ENCODE data around the gene CRYBB3.

CRYBB3 gene

GRCh38 chr22:25165785-25166184, 33.9 kb upstream of the CRYBB3 start:
- Histone ChIP-seq H3K36me3 (ENCODE audit: control insufficient read depth in 2 of 2, insufficient read depth in 2 of 2, low read length in 2 of 2) (peaks cover 0 to 3% of the 10 kb centered on the region in 2 donors), H3K27me3 (ENCODE audit: control insufficient read depth in 1 of 2, insufficient read depth in 2 of 2, low read length in 2 of 2) (no peaks in the 10 kb centered on the region), H3K9ac (ENCODE audit: low read length in 2 of 2) (no peak overlapping the region), H3K4me3 (ENCODE audit: low read length in 2 of 2) (no peak overlapping the region), H3K27ac (ENCODE audit: low read length) (no peak overlapping the region), H3K9me3 (ENCODE audit: control insufficient read depth in 2 of 2, low read length in 2 of 2) (no peaks in the 10 kb centered on the region), H3K4me1 (ENCODE audit: control insufficient read depth, insufficient read depth, low read length) (peaks cover 3% of the 10 kb centered on the region)

DNA sequence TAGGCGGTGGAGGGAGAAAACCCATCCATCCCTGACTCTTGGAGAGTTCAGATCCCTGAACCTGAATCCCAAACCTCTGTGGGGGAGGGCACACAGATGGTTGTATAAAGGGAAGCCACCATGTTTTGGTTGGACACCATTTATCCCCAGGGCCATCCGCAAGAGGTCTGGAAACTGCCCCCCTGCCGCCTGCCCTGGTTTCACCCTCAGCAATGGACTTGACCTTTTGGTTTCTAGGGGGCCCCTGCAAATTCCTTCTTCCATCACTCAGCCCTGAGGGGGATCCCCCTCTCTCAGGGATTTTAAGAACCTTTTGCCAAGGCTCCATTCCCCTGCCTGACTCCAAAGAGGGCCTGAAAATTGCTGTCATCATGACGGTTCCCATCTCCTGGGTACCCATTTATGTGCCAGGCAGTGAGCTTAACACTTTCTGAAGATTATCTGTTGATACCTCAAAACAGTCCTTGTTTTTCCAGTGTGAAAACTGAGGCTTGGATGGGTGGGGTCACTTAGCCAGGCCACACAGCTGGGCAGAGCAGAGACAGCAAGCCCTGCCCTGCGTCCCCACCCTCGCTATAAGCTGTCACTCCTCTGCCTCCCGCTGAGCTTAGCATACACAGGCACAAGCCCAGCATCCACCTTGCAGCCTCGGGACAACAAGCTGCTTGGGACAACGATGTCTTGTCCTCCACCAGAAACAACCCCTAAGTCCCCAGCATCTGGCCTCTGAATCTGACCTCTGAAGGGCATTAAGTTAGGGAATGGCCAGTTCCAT, 33.2 kb upstream of the CRYBB3 start:
- Histone ChIP-seq H3K27me3 (ENCODE audit: control insufficient read depth in 1 of 2, insufficient read depth in 2 of 2, low read length in 2 of 2) (no peaks in the 10 kb centered on the region), H3K36me3 (ENCODE audit: control insufficient read depth in 2 of 2, insufficient read depth in 2 of 2, low read length in 2 of 2) (peaks cover 0 to 3% of the 10 kb centered on the region in 2 donors), H3K27ac (ENCODE audit: low read length) (no peak overlapping the region), H3K4me1 (ENCODE audit: control insufficient read depth, insufficient read depth, low read length) (peaks cover 3% of the 10 kb centered on the region), H3K4me3 (ENCODE audit: low read length in 2 of 2) (no peak overlapping the region), H3K9ac (ENCODE audit: low read length in 2 of 2) (no peak overlapping the region), H3K9me3 (ENCODE audit: control insufficient read depth in 2 of 2, low read length in 2 of 2) (no peaks in the 10 kb centered on the region)

DNA sequence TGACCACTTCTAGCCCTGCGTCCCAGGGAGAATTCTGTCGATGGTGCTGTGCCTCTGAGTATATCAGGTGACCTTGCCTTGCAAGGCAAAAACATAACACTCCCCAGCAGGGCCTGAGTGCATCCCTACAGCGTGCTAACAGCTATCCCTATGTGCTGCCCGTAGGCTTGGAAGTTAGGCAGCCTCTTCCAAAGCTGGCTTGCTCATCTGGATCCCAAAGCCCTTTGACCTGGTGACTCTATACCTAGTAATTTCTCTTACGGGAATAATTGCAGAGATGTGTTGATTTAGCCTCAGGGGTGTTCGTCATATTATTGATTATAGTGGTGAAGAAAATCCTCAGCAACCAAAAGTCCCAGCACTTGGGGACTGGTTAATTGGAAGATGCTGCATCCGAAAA, 32.6 kb upstream of the CRYBB3 start:
- Histone ChIP-seq H3K27me3 (ENCODE audit: control insufficient read depth in 1 of 2, insufficient read depth in 2 of 2, low read length in 2 of 2) (no peaks in the 10 kb centered on the region), H3K9ac (ENCODE audit: low read length in 2 of 2) (no peak overlapping the region), H3K36me3 (ENCODE audit: control insufficient read depth in 2 of 2, insufficient read depth in 2 of 2, low read length in 2 of 2) (peaks cover 0 to 3% of the 10 kb centered on the region in 2 donors), H3K9me3 (ENCODE audit: control insufficient read depth in 2 of 2, low read length in 2 of 2) (no peaks in the 10 kb centered on the region), H3K4me1 (ENCODE audit: control insufficient read depth, insufficient read depth, low read length) (peaks cover 3% of the 10 kb centered on the region), H3K4me3 (ENCODE audit: low read length in 2 of 2) (no peak overlapping the region), H3K27ac (ENCODE audit: low read length) (no peak overlapping the region)

DNA sequence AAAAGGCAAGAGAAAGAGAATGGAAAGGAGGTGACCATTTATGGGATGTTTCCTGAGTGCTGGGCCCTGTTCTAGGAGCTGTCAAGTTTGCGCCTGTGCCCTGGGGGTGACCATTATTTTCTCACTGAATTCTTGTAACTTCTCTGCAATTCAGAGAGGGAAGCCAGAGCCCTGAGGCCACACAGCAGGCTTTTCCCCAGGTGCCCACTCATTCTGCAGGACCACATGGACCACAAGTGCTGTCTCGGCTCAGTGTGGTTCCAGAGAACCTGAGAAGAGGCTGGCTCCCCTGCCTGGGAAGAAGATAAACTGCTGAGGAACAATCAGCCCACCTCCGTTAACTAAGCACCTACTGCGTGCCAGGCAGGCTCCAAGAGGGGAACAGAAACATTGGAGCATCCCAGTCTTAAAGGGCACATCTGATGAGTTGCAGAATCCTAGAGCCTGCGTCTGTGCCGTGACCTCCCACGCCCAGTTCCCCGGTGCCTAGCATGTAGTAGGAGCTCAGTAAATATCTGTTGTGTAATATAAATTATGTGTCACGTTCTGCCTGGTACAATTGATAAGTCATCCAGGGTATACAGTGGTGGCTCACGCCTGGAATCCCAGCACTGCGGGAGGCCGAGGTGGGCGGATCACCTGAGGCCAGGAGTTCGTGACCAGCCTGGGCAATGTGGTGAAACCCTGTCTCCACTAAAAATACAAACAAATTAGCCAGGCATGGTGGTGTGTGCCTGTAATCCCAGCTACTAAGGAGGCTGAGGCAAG, 31.6 kb upstream of the CRYBB3 start:
- Histone ChIP-seq H3K36me3 (ENCODE audit: control insufficient read depth in 2 of 2, insufficient read depth in 2 of 2, low read length in 2 of 2) (peaks cover 0 to 6% of the 10 kb centered on the region in 2 donors), H3K9me3 (ENCODE audit: control insufficient read depth in 2 of 2, low read length in 2 of 2) (no peaks in the 10 kb centered on the region), H3K9ac (ENCODE audit: low read length in 2 of 2) (no peak overlapping the region), H3K27me3 (ENCODE audit: control insufficient read depth in 1 of 2, insufficient read depth in 2 of 2, low read length in 2 of 2) (no peaks in the 10 kb centered on the region), H3K4me1 (ENCODE audit: control insufficient read depth, insufficient read depth, low read length) (peaks cover 3% of the 10 kb centered on the region), H3K4me3 (ENCODE audit: low read length in 2 of 2) (no peak overlapping the region), H3K27ac (ENCODE audit: low read length) (no peak overlapping the region)

DNA sequence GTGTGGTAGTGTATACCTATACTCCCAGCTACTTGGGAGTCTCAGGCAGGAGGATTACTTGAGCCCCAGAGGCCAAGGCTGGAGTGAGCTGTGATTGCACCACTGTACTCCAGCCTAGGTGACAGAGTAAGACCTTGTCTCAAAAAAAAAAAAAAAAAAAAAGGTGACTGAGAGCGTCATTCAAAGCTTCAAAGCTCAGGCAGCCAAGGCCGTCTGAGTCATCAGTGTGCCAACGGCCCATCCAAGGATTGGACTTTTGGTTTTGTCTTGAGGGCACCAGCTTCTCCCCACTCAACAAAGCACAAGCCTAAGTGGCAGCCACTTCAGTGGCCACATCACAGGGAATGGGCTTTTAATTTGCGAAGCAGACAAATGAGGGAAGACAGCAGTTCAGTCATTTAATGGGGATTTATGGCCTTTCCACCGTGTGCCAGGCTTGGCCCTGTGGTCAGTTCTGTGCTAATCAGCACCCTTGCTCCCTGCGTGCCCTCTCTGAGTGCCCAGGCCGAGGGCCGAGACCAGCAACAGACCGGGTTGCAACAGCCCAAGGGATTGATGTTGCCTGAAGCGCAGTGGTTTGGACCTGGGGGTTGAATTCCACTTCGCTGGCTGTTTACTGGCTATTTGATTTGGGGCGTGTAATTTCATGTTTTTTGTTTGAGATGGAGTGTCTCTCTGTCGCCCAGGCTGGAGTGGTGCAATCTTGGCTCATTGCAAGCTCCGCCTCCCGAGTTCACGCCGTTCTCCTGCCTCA, 30.2 kb upstream of the CRYBB3 start:
- Histone ChIP-seq H3K27me3 (ENCODE audit: control insufficient read depth in 1 of 2, insufficient read depth in 2 of 2, low read length in 2 of 2) (no peaks in the 10 kb centered on the region), H3K4me3 (ENCODE audit: low read length in 2 of 2) (no peak overlapping the region), H3K27ac (ENCODE audit: low read length) (no peak overlapping the region), H3K4me1 (ENCODE audit: control insufficient read depth, insufficient read depth, low read length) (peaks cover 3% of the 10 kb centered on the region), H3K36me3 (ENCODE audit: control insufficient read depth in 2 of 2, insufficient read depth in 2 of 2, low read length in 2 of 2) (peaks cover 0 to 11% of the 10 kb centered on the region in 2 donors), H3K9ac (ENCODE audit: low read length in 2 of 2) (no peak overlapping the region), H3K9me3 (ENCODE audit: control insufficient read depth in 2 of 2, low read length in 2 of 2) (no peaks in the 10 kb centered on the region)

DNA sequence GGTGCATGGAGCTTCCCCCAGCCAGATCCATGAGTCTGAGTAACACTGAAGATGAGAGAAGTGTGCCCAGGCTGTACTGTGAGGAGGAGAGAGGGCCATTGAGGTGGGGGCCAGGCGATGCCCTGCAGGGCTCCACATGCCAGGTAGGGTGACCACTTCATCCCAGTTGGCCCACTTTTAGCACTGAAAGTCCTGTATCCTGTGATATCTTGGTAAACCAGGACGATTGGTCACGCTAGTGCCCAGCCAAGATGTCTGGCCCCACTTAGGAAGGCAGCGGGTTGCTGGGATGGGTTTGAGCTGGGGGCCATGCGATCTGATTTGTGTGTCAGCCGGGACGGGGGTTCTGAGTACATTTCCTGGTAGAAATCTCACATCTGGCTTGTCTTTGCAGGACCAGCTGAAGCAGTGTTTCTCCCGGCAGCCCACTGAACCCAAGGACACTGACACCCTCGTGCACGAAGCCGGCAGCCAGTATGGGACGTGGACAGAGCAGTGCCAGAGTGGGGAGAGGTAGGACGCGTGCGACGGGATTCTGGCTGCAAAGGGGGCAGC, 29.2 kb upstream of the CRYBB3 start:
- H3K9ac ChIP-seq (ENCODE audit: low read length in 2 of 2), result no peak overlapping the region
- no peaks in the 10 kb centered on the region for H3K4me1 ChIP-seq (ENCODE audit: control insufficient read depth, insufficient read depth, low read length)
- H3K27ac ChIP-seq (ENCODE audit: low read length), result no peak overlapping the region
- peaks cover 0 to 22% of the 10 kb centered on the region in 2 donors for H3K36me3 ChIP-seq (ENCODE audit: control insufficient read depth in 2 of 2, insufficient read depth in 2 of 2, low read length in 2 of 2)
- H3K27me3 ChIP-seq (ENCODE audit: control insufficient read depth in 1 of 2, insufficient read depth in 2 of 2, low read length in 2 of 2), result no peaks in the 10 kb centered on the region
- H3K9me3 ChIP-seq (ENCODE audit: control insufficient read depth in 2 of 2, low read length in 2 of 2), result no peaks in the 10 kb centered on the region
- H3K4me3 ChIP-seq (ENCODE audit: low read length in 2 of 2), result no peak overlapping the region

DNA sequence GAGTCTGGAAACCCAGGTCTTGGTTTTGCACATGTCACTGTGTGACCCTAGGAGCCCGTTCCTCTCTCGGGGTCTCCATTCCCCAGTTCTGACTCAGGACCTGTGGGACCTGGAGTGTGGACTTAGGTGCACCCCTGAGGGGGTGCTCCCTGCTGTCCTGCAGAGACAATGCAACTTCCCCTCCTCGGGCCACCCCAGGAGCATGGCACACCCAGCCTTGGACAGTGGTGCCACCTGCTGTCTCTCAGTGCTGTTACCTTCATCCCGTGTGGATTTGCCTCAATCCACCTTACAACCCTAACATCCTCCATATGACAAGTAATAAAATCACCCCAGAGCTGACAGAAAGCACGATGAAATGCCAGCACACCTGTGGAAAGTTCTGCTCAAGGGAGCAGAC, 27.5 kb upstream of the CRYBB3 start:
- Histone ChIP-seq H3K27me3 (ENCODE audit: control insufficient read depth in 1 of 2, insufficient read depth in 2 of 2, low read length in 2 of 2) (no peaks in the 10 kb centered on the region), H3K9me3 (ENCODE audit: control insufficient read depth in 2 of 2, low read length in 2 of 2) (no peaks in the 10 kb centered on the region), H3K4me1 (ENCODE audit: control insufficient read depth, insufficient read depth, low read length) (no peaks in the 10 kb centered on the region), H3K27ac (ENCODE audit: low read length) (no peak overlapping the region), H3K4me3 (ENCODE audit: low read length in 2 of 2) (no peak overlapping the region), H3K36me3 (ENCODE audit: control insufficient read depth in 2 of 2, insufficient read depth in 2 of 2, low read length in 2 of 2) (peaks cover 6 to 29% of the 10 kb centered on the region in 2 donors), H3K9ac (ENCODE audit: low read length in 2 of 2) (no peak overlapping the region)

GRCh38 chr22:25174156-25174887, 25.3 kb upstream of the CRYBB3 start:
- Histone ChIP-seq H3K9me3 (ENCODE audit: control insufficient read depth in 2 of 2, low read length in 2 of 2) (peaks cover 0 to 1% of the 10 kb centered on the region in 2 donors), H3K4me1 (ENCODE audit: control insufficient read depth, insufficient read depth, low read length) (no peaks in the 10 kb centered on the region), H3K27ac (ENCODE audit: low read length) (no peak overlapping the region), H3K9ac (ENCODE audit: low read length in 2 of 2) (no peak overlapping the region), H3K4me3 (ENCODE audit: low read length in 2 of 2) (no peak overlapping the region), H3K36me3 (ENCODE audit: control insufficient read depth in 2 of 2, insufficient read depth in 2 of 2, low read length in 2 of 2) (peaks cover 6 to 29% of the 10 kb centered on the region in 2 donors), H3K27me3 (ENCODE audit: control insufficient read depth in 1 of 2, insufficient read depth in 2 of 2, low read length in 2 of 2) (no peaks in the 10 kb centered on the region)

- Histone ChIP-seq H3K27me3 (ENCODE audit: control insufficient read depth in 1 of 2, insufficient read depth in 2 of 2, low read length in 2 of 2) (no peaks in the 10 kb centered on the region), H3K4me3 (ENCODE audit: low read length in 2 of 2) (no peak overlapping the region), H3K9ac (ENCODE audit: low read length in 2 of 2) (no peak overlapping the region), H3K36me3 (ENCODE audit: control insufficient read depth in 2 of 2, insufficient read depth in 2 of 2, low read length in 2 of 2) (peaks cover 6 to 29% of the 10 kb centered on the region in 2 donors), H3K9me3 (ENCODE audit: control insufficient read depth in 2 of 2, low read length in 2 of 2) (peaks cover 0 to 6% of the 10 kb centered on the region in 2 donors), H3K27ac (ENCODE audit: low read length) (no peak overlapping the region), H3K4me1 (ENCODE audit: control insufficient read depth, insufficient read depth, low read length) (no peaks in the 10 kb centered on the region)
Measured at GRCh38 chr22:25174888-25175411, 24.7 kb upstream of the CRYBB3 start.

DNA sequence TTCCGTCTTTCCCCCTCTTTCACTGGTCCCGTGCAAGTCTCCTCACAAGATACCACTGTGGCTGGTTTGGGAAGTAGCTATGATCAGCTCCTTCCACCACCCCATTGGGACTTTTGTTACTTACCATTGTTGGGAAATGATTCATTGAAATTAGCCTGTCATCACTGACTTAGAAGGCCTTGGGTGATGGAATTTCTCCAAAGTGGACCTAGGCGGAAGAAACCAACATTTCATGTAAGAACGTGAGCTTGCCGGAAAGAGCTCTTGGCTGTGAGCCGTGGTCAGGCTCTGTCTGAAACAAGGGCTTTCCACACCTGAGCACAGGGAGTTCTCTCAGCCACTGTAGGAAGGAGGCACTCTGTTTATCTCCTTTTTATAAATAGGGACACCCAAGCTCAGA, 23.5 kb upstream of the CRYBB3 start:
- Histone ChIP-seq H3K4me1 (ENCODE audit: control insufficient read depth, insufficient read depth, low read length) (no peaks in the 10 kb centered on the region), H3K4me3 (ENCODE audit: low read length in 2 of 2) (no peak overlapping the region), H3K27ac (ENCODE audit: low read length) (no peak overlapping the region), H3K9ac (ENCODE audit: low read length in 2 of 2) (no peak overlapping the region), H3K9me3 (ENCODE audit: control insufficient read depth in 2 of 2, low read length in 2 of 2) (peaks cover 0 to 8% of the 10 kb centered on the region in 2 donors), H3K36me3 (ENCODE audit: control insufficient read depth in 2 of 2, insufficient read depth in 2 of 2, low read length in 2 of 2) (peaks cover 6 to 26% of the 10 kb centered on the region in 2 donors), H3K27me3 (ENCODE audit: control insufficient read depth in 1 of 2, insufficient read depth in 2 of 2, low read length in 2 of 2) (no peaks in the 10 kb centered on the region)

Measured in stomach smooth muscle (tissue), 2 donors.